Hepatocyte (in vitro differentiated cells): ENCODE results near the gene PSMA1.

ENCODE experiments used
- EZH2 ChIP-seq: fragments of 200-600 bp; sonication (generic); IDR thresholded peaks from 2 replicates; pipeline ENCODE4 v1.6.1; 2016; ENCODE audit warnings: antibody characterized with exemption, mild to moderate bottlenecking, borderline replicate concordance
- EZH2phosphoT487 ChIP-seq: fragments of 200-600 bp; sonication (generic); IDR thresholded peaks from one replicate; pipeline ENCODE4 v1.6.1; 2018; ENCODE audit warnings: antibody characterized with exemption, mild to moderate bottlenecking, low read depth, moderate library complexity; ENCODE audit not compliant: unreplicated experiment, severe bottlenecking
- TF ChIP-seq, protein P1 (sequence below): fragments of 200-600 bp; sonication (generic); IDR thresholded peaks from 2 replicates; pipeline ENCODE4 v1.5.1; 2016; ENCODE audit warnings: antibody characterized with exemption, mild to moderate bottlenecking; ENCODE audit not compliant: poor library complexity

GRCh38 chr11:14519917-14520746, at the start of gene PSMA1:
- TF ChIP-seq, protein P1, sequence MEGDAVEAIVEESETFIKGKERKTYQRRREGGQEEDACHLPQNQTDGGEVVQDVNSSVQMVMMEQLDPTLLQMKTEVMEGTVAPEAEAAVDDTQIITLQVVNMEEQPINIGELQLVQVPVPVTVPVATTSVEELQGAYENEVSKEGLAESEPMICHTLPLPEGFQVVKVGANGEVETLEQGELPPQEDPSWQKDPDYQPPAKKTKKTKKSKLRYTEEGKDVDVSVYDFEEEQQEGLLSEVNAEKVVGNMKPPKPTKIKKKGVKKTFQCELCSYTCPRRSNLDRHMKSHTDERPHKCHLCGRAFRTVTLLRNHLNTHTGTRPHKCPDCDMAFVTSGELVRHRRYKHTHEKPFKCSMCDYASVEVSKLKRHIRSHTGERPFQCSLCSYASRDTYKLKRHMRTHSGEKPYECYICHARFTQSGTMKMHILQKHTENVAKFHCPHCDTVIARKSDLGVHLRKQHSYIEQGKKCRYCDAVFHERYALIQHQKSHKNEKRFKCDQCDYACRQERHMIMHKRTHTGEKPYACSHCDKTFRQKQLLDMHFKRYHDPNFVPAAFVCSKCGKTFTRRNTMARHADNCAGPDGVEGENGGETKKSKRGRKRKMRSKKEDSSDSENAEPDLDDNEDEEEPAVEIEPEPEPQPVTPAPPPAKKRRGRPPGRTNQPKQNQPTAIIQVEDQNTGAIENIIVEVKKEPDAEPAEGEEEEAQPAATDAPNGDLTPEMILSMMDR = no peak
- TF ChIP-seq EZH2 = no peak
- no peak for TF ChIP-seq EZH2phosphoT487
